Keratinocyte (primary cell): ENCODE measurements around the gene MOB1B.

Experiments used
- EZH2 ChIP-seq: IDR thresholded peaks from one replicate; pipeline ENCODE4 v1.6.1; 2012; ENCODE audit warnings: inconsistent platforms, mild to moderate bottlenecking, low read length, moderate library complexity
- TF ChIP-seq, protein P1 (sequence below), 3 experiments: IDR thresholded peaks in 1 of 3; conservative IDR thresholded peaks in 1 of 3; optimal IDR thresholded peaks in 1 of 3; 2 replicates in 2 of 3; 3 replicates in 1 of 3; pipeline versions ENCODE3 to v1.5.1; 2011; ENCODE audit warnings: low read length in 3 of 3, mild to moderate bottlenecking in 3 of 3, moderate library complexity in 2 of 3, control low read depth in 1 of 3, inconsistent platforms in 1 of 3; ENCODE audit not compliant: insufficient read depth in 2 of 3; ENCODE audit errors: extremely low read depth in 1 of 3

DNA sequence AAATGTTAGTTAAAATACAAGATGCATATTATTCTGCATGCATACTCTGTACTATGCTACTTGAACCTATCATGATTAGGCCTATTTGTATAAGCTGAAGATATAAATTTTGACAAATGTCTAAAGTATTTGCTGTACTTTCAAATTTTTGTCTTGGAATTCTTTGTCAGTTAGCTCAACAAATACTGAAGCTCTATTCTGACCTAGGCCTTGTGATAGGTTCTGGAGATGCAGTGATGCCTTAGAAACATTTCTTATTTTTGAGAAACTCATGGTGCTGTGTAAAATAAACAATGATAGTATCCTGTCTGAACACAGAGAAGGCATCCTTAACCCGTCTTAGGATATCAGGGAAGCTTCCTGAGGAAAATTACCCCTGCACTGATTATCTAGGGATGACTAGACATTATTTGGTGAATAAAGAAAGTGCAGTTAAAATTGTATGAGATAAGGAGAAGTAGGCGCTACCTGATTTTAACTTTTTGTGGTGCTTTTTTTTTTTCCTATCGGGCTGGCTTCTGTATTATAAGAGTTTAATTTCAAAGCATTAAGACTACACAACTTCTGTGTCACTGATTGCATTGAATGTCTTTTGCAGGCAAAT, 43.4 kb downstream of the MOB1B start:
- TF ChIP-seq, protein P1, sequence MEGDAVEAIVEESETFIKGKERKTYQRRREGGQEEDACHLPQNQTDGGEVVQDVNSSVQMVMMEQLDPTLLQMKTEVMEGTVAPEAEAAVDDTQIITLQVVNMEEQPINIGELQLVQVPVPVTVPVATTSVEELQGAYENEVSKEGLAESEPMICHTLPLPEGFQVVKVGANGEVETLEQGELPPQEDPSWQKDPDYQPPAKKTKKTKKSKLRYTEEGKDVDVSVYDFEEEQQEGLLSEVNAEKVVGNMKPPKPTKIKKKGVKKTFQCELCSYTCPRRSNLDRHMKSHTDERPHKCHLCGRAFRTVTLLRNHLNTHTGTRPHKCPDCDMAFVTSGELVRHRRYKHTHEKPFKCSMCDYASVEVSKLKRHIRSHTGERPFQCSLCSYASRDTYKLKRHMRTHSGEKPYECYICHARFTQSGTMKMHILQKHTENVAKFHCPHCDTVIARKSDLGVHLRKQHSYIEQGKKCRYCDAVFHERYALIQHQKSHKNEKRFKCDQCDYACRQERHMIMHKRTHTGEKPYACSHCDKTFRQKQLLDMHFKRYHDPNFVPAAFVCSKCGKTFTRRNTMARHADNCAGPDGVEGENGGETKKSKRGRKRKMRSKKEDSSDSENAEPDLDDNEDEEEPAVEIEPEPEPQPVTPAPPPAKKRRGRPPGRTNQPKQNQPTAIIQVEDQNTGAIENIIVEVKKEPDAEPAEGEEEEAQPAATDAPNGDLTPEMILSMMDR (optimal IDR thresholded peaks at IDR 0.05 in 1 of 3, IDR thresholded peaks at IDR 0.05 in 1 of 3, conservative IDR thresholded peaks at IDR 0.05 in 1 of 3; ENCODE audit: extremely low read depth in 1 of 3, insufficient read depth in 2 of 3, low read length in 3 of 3): no peak
- TF ChIP-seq EZH2: no peak
